Keratinocyte (primary cell): ENCODE measurements around the gene RASGEF1B. TPM values are rescaled to one million over a fixed set of nuclear protein-coding genes. Genes with fewer than 3 reads are reported as not detected.

Source experiments
- DNase-seq: peaks from one replicate; pipeline ENCODE4 v3.0.0-alpha.2; 2011; ENCODE audit warnings: low read depth, missing footprints, low spot score
- FAIRE-seq: peaks from 2 replicates; lab custom pipeline; 2011; peaks lifted over from hg19 to GRCh38; lab: Jason Lieb, UNC
- H2AFZ ChIP-seq: 2 replicates; pipeline ENCODE4 v1.6.0; 2012; ENCODE audit warnings: low read length, control low read depth, inconsistent platforms; ENCODE audit not compliant: control insufficient read depth
- H3K27ac ChIP-seq: 2 replicates; pipeline ENCODE4 v1.5.1; 2011; ENCODE audit warnings: low read length; ENCODE audit not compliant: control insufficient read depth, insufficient read depth
- H3K27me3 ChIP-seq: 3 replicates; pipeline ENCODE4 v1.6.0; 2011; ENCODE audit warnings: low read length; ENCODE audit not compliant: control insufficient read depth, insufficient read depth; ENCODE audit errors: extremely low read depth
- H3K36me3 ChIP-seq, 2 experiments: 2 replicates in 1 of 2; 3 replicates in 1 of 2; pipeline ENCODE4 v1.5.1; 2011; ENCODE audit warnings: low read length in 2 of 2, mild to moderate bottlenecking in 1 of 2; ENCODE audit not compliant: control insufficient read depth in 2 of 2, insufficient read depth in 2 of 2; ENCODE audit errors: extremely low read depth in 1 of 2
- H3K4me1 ChIP-seq: 3 replicates; pipeline ENCODE4 v1.5.1; 2011; ENCODE audit warnings: low read length; ENCODE audit not compliant: control insufficient read depth, insufficient read depth; ENCODE audit errors: extremely low read depth
- H3K4me2 ChIP-seq: 3 replicates; pipeline ENCODE4 v1.6.0; 2011; ENCODE audit warnings: low read depth, low read length; ENCODE audit not compliant: control insufficient read depth, insufficient read depth; ENCODE audit errors: extremely low read depth
- H3K4me3 ChIP-seq, 3 experiments: fragments of 200-600 bp in 1 of 3; sonication (generic) in 1 of 3; 2 replicates in 2 of 3; 3 replicates in 1 of 3; pipeline ENCODE4 v1.5.1; 2011 to 2016; ENCODE audit warnings: low read length in 3 of 3, mild to moderate bottlenecking in 3 of 3, control low read depth in 2 of 3, inconsistent platforms in 1 of 3, low read depth in 1 of 3, mixed read lengths in 1 of 3, mixed run types in 1 of 3, moderate library complexity in 1 of 3; ENCODE audit not compliant: control insufficient read depth in 2 of 3, insufficient read depth in 2 of 3; ENCODE audit errors: extremely low read depth in 1 of 3
- H3K79me2 ChIP-seq: 2 replicates; pipeline ENCODE4 v1.6.0; 2012; ENCODE audit warnings: low read length; ENCODE audit not compliant: control insufficient read depth, insufficient read depth
- H3K9ac ChIP-seq: 3 replicates; pipeline ENCODE4 v1.6.0; 2011; ENCODE audit warnings: low read length; ENCODE audit not compliant: control insufficient read depth, insufficient read depth; ENCODE audit errors: extremely low read depth
- H3K9me1 ChIP-seq: 3 replicates; pipeline ENCODE4 v1.6.0; 2011; ENCODE audit warnings: low read length; ENCODE audit not compliant: control insufficient read depth, insufficient read depth; ENCODE audit errors: extremely low read depth
- H3K9me3 ChIP-seq: 2 replicates; pipeline ENCODE4 v1.5.1; 2012; ENCODE audit warnings: low read depth, low read length; ENCODE audit not compliant: control insufficient read depth
- H4K20me1 ChIP-seq: 3 replicates; pipeline ENCODE4 v1.6.0; 2011; ENCODE audit warnings: low read length; ENCODE audit not compliant: control insufficient read depth, insufficient read depth; ENCODE audit errors: extremely low read depth
- EZH2 ChIP-seq: IDR thresholded peaks from one replicate; pipeline ENCODE4 v1.6.1; 2012; ENCODE audit warnings: inconsistent platforms, mild to moderate bottlenecking, low read length, moderate library complexity
- dilution Hi-C: fragments of 300-500 bp; cut with MboI; formaldehyde crosslinking; loops from one replicate; pipeline ENCODE4 v1.7.0; 2020; ENCODE audit warnings: low sequenced_read_pairs; ENCODE audit not compliant: extremely low pct_ligation_motif_present
- polyA plus RNA-seq, 5 experiments: library from polyadenylated mRNA; depleted of rRNA in 3 of 5; stranded (reverse) in 3 of 5; stranded (forward) in 1 of 5; unstranded in 1 of 5; fragments of >200 nt; gene quantifications; 1 replicate in 1 of 5; 2 replicates in 3 of 5; 3 replicates in 1 of 5; pipeline versions ENCODE4 v1.2.1 to v1.2.3, GENCODE V29; 2011 to 2012; ENCODE audit warnings: missing spikeins in 2 of 5, low read depth in 1 of 5, low replicate concordance in 1 of 5
- TF ChIP-seq, protein P1 (sequence below), 3 experiments: IDR thresholded peaks in 1 of 3; conservative IDR thresholded peaks in 1 of 3; optimal IDR thresholded peaks in 1 of 3; 2 replicates in 2 of 3; 3 replicates in 1 of 3; pipeline versions ENCODE3 to v1.5.1; 2011; ENCODE audit warnings: low read length in 3 of 3, mild to moderate bottlenecking in 3 of 3, moderate library complexity in 2 of 3, control low read depth in 1 of 3, inconsistent platforms in 1 of 3; ENCODE audit not compliant: insufficient read depth in 2 of 3; ENCODE audit errors: extremely low read depth in 1 of 3

Gene RASGEF1B
- polyA plus RNA-seq, 1 donor (not counting 4 experiments of a cell fraction or from before 2014, with no cell fraction given): 0.68 TPM

DNA sequence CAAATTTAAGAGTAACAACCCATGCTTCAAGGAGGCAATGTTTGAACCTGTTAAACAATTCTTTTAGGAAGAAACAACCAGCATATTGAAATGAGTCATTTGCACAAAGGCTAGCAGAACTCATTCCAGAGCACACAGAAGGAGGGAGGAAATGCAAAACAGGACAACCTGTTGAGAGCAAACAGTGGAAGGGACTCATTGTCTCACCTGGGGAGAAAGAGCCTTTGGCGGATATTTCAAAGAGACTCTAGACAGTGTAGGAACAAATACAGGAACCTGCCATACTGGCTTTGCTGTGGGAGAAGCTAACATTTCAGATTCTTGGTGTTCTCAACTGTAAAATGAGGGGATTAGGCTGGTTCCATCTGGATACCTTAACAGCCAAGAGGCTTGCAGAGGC lies 14.8 kb upstream of the RASGEF1B start:
- Histone ChIP-seq H3K9me3 (no peaks in the 10 kb centered on the region), H3K4me1 (no peaks in the 10 kb centered on the region), H2AFZ (no peak overlapping the region), H3K9me1 (no peaks in the 10 kb centered on the region), H3K4me2 (no peak overlapping the region), H3K4me3 (no peak overlapping the region), H3K27ac (no peak overlapping the region), H4K20me1 (no peaks in the 10 kb centered on the region), H3K36me3 (no peaks in the 10 kb centered on the region), H3K27me3 (no peaks in the 10 kb centered on the region), H3K79me2 (no peaks in the 10 kb centered on the region), H3K9ac (no peak overlapping the region)
- FAIRE-seq: no peak
- TF ChIP-seq EZH2: no peak
- TF ChIP-seq, protein P1, sequence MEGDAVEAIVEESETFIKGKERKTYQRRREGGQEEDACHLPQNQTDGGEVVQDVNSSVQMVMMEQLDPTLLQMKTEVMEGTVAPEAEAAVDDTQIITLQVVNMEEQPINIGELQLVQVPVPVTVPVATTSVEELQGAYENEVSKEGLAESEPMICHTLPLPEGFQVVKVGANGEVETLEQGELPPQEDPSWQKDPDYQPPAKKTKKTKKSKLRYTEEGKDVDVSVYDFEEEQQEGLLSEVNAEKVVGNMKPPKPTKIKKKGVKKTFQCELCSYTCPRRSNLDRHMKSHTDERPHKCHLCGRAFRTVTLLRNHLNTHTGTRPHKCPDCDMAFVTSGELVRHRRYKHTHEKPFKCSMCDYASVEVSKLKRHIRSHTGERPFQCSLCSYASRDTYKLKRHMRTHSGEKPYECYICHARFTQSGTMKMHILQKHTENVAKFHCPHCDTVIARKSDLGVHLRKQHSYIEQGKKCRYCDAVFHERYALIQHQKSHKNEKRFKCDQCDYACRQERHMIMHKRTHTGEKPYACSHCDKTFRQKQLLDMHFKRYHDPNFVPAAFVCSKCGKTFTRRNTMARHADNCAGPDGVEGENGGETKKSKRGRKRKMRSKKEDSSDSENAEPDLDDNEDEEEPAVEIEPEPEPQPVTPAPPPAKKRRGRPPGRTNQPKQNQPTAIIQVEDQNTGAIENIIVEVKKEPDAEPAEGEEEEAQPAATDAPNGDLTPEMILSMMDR (optimal IDR thresholded peaks at IDR 0.05 in 1 of 3, IDR thresholded peaks at IDR 0.05 in 1 of 3, conservative IDR thresholded peaks at IDR 0.05 in 1 of 3; ENCODE audit: extremely low read depth in 1 of 3, insufficient read depth in 2 of 3, low read length in 3 of 3): no peak
- dilution Hi-C loops: no loop called here
- DNase-seq: no peak

DNA sequence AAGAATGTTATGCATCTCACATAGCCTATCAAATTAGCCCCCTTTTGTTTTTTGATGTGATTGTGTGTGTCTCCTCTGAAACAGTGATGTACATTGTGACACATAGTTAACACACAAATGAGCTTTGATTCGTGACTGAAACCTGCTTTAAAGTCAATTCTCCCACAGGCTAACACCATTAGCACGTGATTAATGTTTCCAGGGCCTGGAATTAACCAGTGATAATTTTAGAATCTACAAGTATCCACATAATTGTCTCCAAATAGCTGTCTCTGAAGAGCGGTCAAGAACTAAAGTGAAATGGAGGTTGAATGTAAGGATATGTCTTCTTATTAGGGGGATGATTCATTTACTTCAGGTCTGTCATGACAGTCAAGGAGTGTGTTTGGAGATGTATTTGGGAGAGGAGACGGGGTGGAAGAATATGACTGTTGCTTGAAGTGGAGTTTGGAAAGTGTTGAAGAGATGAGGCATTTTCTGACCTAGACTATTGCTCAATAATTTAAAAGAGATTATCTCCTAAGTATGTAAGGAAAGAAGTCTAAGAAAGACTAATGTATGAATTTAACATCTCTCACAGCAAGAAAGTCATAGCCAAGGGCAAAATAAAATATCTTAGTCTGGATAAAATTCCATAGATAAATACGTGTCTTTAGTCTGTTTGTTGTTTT lies 13.7 kb upstream of the RASGEF1B start:
- Histone ChIP-seq H2AFZ (no peak overlapping the region), H3K36me3 (no peaks in the 10 kb centered on the region), H3K9me1 (no peaks in the 10 kb centered on the region), H4K20me1 (no peaks in the 10 kb centered on the region), H3K4me2 (no peak overlapping the region), H3K27ac (no peak overlapping the region), H3K27me3 (no peaks in the 10 kb centered on the region), H3K79me2 (no peaks in the 10 kb centered on the region), H3K4me3 (no peak overlapping the region), H3K4me1 (no peaks in the 10 kb centered on the region), H3K9ac (no peak overlapping the region), H3K9me3 (no peaks in the 10 kb centered on the region)
- dilution Hi-C loops: no loop called here
- FAIRE-seq (no peak), DNase-seq (no peak)
- TF ChIP-seq, protein P1 (optimal IDR thresholded peaks at IDR 0.05 in 1 of 3, IDR thresholded peaks at IDR 0.05 in 1 of 3, conservative IDR thresholded peaks at IDR 0.05 in 1 of 3; ENCODE audit: extremely low read depth in 1 of 3, insufficient read depth in 2 of 3, low read length in 3 of 3): no peak
- TF ChIP-seq EZH2: no peak
